ENCODE results near the gene ARL16. TPM values are rescaled to one million over a fixed set of nuclear protein-coding genes. Genes with fewer than 3 reads are reported as not detected.

The ARL16 gene
- total RNA-seq, 1 experiment from 2014 or later: 47.5 TPM

DNA sequence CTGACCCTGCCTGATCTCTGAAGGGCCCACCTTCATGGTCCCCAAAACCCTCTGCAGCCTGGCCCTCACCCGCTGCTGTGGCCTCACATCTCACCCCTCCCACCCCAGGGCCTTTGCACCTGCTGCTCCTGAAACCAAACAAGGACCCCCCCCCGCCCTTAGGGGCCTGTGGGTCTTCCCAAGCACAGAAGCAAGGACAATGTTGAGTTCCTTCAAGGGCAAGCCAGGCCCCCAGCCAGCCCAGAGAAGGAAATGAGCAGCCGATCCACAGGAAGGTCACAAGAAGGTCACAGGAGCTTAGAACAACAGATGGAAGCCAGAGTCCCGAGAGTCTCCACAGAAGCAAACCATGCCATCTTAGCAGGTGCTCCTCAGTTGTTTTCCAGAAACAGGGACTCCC is 26.8 kb downstream of the ARL16 start (continued):
- TF ChIP-seq FOSL1 (IDR thresholded peaks at IDR 0.05; ENCODE audit: low read depth) (no peak), POLR2AphosphoS5 (IDR thresholded peaks at IDR 0.05; ENCODE audit: low read depth, low read length) (no peak)
- TF ChIP-seq, protein P1, sequence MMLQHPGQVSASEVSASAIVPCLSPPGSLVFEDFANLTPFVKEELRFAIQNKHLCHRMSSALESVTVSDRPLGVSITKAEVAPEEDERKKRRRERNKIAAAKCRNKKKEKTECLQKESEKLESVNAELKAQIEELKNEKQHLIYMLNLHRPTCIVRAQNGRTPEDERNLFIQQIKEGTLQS (IDR thresholded peaks at IDR 0.05): no peak

DNA sequence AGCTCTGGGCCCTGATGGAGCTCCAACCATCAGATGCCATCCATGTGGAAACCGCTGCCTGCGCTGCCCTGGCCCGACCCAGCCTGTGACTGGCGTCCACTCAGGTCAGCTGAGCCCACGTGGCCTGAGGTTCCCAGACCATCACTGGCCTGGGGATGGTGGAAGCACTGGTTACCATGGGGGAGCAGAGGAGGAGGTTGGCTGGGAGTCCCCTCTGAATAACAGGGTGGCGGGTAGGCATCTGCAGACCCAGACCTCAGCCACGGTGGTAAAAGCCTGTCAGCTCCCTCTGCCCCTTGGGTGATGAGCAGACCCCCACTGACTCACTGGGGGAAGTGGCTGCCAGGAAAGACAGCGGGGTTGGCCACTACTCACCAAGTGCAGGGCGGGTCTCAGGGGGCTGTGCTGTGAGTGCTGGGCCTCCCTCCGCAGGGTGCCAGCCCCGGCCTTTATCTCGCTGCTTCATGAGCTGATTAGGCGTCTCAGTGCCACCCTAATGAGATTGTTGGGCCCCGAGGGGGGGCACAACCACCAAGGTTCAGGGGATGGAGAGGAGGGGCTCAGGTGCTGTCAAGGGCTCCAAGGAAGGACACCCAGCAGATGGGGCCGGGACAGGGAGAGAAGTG is 27.4 kb downstream of the ARL16 start, which contains the start of gene PDE6G:
Gene PDE6G, minus strand, starts transcription at position 425 of the 626 bp plus-strand sequence. CDS start 3,237 bp downstream, outside the sequence.
- Histone ChIP-seq H3K9me2 (ENCODE audit: insufficient read depth) (no peaks in the 10 kb centered on the region), H3K27ac (ENCODE audit: low read depth, low read length) (no peak within 1 kb of the TSS), H3K4me1 (ENCODE audit: control insufficient read depth in 1 of 2, insufficient read depth in 2 of 2, low read length in 2 of 2) (peaks cover 7 to 15% of the 10 kb centered on the region in 2 experiments; a peak in 3 of 4 replicates), H3K36me3 (ENCODE audit: control insufficient read depth in 1 of 2, insufficient read depth in 2 of 2, low read length in 2 of 2) (no peaks in the 10 kb centered on the region), H3K4me2 (ENCODE audit: low read length) (no peak within 1 kb of the TSS), H3K9me3 (ENCODE audit: control insufficient read depth in 1 of 2, insufficient read depth in 1 of 2, low read depth in 1 of 2, low read length in 2 of 2) (no peaks in the 10 kb centered on the region), H3K4me3 (replicated peaks in 1 of 2; ENCODE audit: low read depth in 1 of 2, low read length in 2 of 2) (no peak within 1 kb of the TSS), H4K20me1 (ENCODE audit: insufficient read depth) (no peaks in the 10 kb centered on the region), H3K27me3 (ENCODE audit: insufficient read depth, low read length) (no peaks in the 10 kb centered on the region), H2AFZ (ENCODE audit: low read depth, low read length, poor library complexity, severe bottlenecking) (no peak within 1 kb of the TSS), H3K9ac (ENCODE audit: low read length) (no peak within 1 kb of the TSS), H3K79me2 (ENCODE audit: insufficient read depth, low read length) (no peaks in the 10 kb centered on the region)
- ChIA-PET CTCF (no interaction called here), POLR2A (interaction anchor here (1.2 kb wide), 1 partner anchor 9 kb away, joined by 5 read pairs; no protein-coding TSS in a partner anchor), RAD21 (ENCODE audit: low non-redundant PET in 1 of 2, low total read pairs in 2 of 2, uncharacterized antibody in 2 of 2, unreplicated experiment in 2 of 2) (no interaction called here)
- no TSS peak for BruUV-seq (replicated peaks)
- intact Hi-C loops (cut with micrococcal nuclease): no loop called here
- ATAC-seq (no peak), DNase-seq (ENCODE audit: low read depth, low spot score) (no peak)
- TF ChIP-seq CBX3 (IDR thresholded peaks at IDR 0.05; ENCODE audit: low read depth) (no peak), POLR2A (IDR thresholded peaks at IDR 0.05; ENCODE audit: borderline replicate concordance, extremely low read depth, insufficient read depth, insufficient read length) (no peak), CEBPB (IDR thresholded peaks at IDR 0.05; ENCODE audit: low read depth) (no peak)

DNA sequence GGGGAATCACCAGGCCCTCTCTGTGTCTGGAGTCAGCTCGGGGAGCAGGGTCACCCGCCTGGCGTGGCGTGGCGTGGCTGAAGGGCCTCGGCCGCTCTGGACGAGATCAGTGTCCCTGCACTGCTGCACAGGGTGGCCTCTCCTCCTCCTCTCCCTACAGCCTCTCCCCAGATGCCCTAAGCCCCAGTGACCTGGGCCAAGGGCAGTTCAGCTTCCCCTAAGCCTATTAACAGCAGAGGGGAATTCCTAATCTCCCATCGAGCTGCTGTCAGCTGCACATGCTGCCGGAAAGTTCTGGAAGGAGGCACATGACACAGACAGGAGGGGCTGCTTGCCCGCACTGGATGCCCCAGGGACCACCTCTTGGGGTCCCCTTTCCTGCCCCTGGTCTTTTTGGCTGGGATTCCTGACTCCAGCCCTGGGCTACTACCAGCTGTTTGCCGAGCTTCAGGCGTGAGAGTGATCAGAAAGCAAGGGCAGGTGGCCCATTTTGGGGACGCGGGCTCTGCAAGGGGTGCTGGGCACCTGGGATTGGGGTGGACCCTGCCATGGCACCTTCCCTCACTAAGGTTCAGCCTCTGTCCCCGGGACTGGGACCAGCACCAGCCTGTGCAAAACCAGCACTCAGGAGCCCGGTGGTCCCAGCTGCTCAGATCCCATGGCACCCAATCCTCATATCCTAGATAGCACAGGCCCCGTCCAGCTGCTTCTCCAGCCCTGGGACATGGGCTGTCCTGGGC is 28.0 kb downstream of the ARL16 start:
- intact Hi-C loops (cut with micrococcal nuclease): no loop called here
- no peak for ATAC-seq
- TF ChIP-seq CEBPB (IDR thresholded peaks at IDR 0.05; ENCODE audit: low read depth) (no peak), TCF7L2 (IDR thresholded peaks at IDR 0.05; ENCODE audit: borderline replicate concordance, extremely low read depth, insufficient read depth, insufficient read length) (no peak), ELF1 (IDR thresholded peaks at IDR 0.05; ENCODE audit: borderline replicate concordance, low read depth) (no peak), SP1 (IDR thresholded peaks at IDR 0.05; ENCODE audit: low read depth) (no peak), EZH2phosphoT487 (IDR thresholded peaks at IDR 0.05; ENCODE audit: borderline replicate concordance) (no peak), CBX3 (IDR thresholded peaks at IDR 0.05; ENCODE audit: low read depth) (no peak), POLR2A (IDR thresholded peaks at IDR 0.05; ENCODE audit: borderline replicate concordance, extremely low read depth, insufficient read depth, insufficient read length) (no peak), FOSL1 (IDR thresholded peaks at IDR 0.05; ENCODE audit: low read depth) (no peak), SIN3A (IDR thresholded peaks at IDR 0.05; ENCODE audit: low read depth) (no peak)
- TF ChIP-seq, protein P2, sequence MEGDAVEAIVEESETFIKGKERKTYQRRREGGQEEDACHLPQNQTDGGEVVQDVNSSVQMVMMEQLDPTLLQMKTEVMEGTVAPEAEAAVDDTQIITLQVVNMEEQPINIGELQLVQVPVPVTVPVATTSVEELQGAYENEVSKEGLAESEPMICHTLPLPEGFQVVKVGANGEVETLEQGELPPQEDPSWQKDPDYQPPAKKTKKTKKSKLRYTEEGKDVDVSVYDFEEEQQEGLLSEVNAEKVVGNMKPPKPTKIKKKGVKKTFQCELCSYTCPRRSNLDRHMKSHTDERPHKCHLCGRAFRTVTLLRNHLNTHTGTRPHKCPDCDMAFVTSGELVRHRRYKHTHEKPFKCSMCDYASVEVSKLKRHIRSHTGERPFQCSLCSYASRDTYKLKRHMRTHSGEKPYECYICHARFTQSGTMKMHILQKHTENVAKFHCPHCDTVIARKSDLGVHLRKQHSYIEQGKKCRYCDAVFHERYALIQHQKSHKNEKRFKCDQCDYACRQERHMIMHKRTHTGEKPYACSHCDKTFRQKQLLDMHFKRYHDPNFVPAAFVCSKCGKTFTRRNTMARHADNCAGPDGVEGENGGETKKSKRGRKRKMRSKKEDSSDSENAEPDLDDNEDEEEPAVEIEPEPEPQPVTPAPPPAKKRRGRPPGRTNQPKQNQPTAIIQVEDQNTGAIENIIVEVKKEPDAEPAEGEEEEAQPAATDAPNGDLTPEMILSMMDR (IDR thresholded peaks at IDR 0.05 in 2 of 3, conservative IDR thresholded peaks at IDR 0.05 in 1 of 3; ENCODE audit: borderline replicate concordance in 1 of 3, insufficient read depth in 1 of 3, low read depth in 2 of 3, low read length in 2 of 3): no peak
- TF ChIP-seq, protein P3, sequence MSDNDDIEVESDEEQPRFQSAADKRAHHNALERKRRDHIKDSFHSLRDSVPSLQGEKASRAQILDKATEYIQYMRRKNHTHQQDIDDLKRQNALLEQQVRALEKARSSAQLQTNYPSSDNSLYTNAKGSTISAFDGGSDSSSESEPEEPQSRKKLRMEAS (IDR thresholded peaks at IDR 0.05): no peak
- TF ChIP-seq, protein P1 (IDR thresholded peaks at IDR 0.05): no peak

More for the DNA sequence above, 28.0 kb downstream of the ARL16 start:
- ChIA-PET RAD21 (ENCODE audit: low non-redundant PET in 1 of 2, low total read pairs in 2 of 2, uncharacterized antibody in 2 of 2, unreplicated experiment in 2 of 2) (no interaction called here), POLR2A (interaction anchor here (1.2 kb wide), 1 partner anchor 10 kb away, joined by 5 read pairs; no protein-coding TSS in a partner anchor), CTCF (no interaction called here)
- DNase-seq (ENCODE audit: low read depth, low spot score): no peak
- no peaks in the 10 kb centered on the region for H3K79me2 ChIP-seq (ENCODE audit: insufficient read depth, low read length)
- no peak overlapping the region for H3K4me2 ChIP-seq (ENCODE audit: low read length)
- no peak overlapping the region for H3K9ac ChIP-seq (ENCODE audit: low read length)
- no peaks in the 10 kb centered on the region for H3K9me2 ChIP-seq (ENCODE audit: insufficient read depth)
- H3K9me3 ChIP-seq (ENCODE audit: control insufficient read depth in 1 of 2, insufficient read depth in 1 of 2, low read depth in 1 of 2, low read length in 2 of 2): no peaks in the 10 kb centered on the region
- BruUV-seq (replicated peaks): no TSS peak
- no peaks in the 10 kb centered on the region for H3K36me3 ChIP-seq (ENCODE audit: control insufficient read depth in 1 of 2, insufficient read depth in 2 of 2, low read length in 2 of 2)
- peaks cover 7 to 19% of the 10 kb centered on the region in 2 experiments; a peak in 3 of 4 replicates for H3K4me1 ChIP-seq (ENCODE audit: control insufficient read depth in 1 of 2, insufficient read depth in 2 of 2, low read length in 2 of 2)
- no peak overlapping the region for H2AFZ ChIP-seq (ENCODE audit: low read depth, low read length, poor library complexity, severe bottlenecking)
- no peak overlapping the region for H3K27ac ChIP-seq (ENCODE audit: low read depth, low read length)
- no peaks in the 10 kb centered on the region for H4K20me1 ChIP-seq (ENCODE audit: insufficient read depth)
- no peak overlapping the region for H3K4me3 ChIP-seq (replicated peaks in 1 of 2; ENCODE audit: low read depth in 1 of 2, low read length in 2 of 2)
- H3K27me3 ChIP-seq (ENCODE audit: insufficient read depth, low read length): no peaks in the 10 kb centered on the region
